ENCODE measurements around the gene ANKRD36C.
"Not testable (repeated sequence)": the region's sequence is repeated elsewhere in the genome, so short reads cannot be mapped to it uniquely, and the experiment has no call there.

Gene ANKRD36C

DNA sequence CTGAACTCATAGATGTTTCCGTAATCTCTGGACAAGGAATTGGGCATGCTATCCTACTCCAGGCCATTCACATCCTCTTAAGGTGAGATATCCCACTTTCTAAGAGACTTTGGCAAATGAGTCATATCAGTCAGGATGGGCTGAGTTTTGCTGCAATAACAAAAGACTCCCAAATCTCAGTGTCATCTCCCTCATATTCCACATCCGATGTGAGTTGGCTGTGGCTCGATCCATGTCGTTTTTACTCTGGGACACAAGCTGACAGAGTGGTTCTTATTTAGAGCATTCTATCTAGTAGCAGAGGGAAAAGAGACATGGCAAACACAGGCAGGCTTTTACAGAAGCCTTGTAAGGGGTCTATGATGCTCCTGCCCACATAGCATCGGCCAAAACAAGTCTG, 14.6 kb upstream of the ANKRD36C start:
- no CpG with 5 or more reads among the region's 5 CpGs for WGBS (ENCODE audit: extremely low coverage, insufficient coverage, insufficient read length)
- not testable (repeated sequence) for H3K4ac ChIP-seq (ENCODE audit: low read depth, low read length); H3K27ac ChIP-seq (ENCODE audit: low read depth, low read length); H2BK12ac ChIP-seq (ENCODE audit: low read length); H3K79me2 ChIP-seq (ENCODE audit: control insufficient read depth, insufficient read depth, low read length, poor library complexity); H2BK5ac ChIP-seq (ENCODE audit: low read depth, low read length, poor library complexity); H3K4me3 ChIP-seq (ENCODE audit: low read depth, low read length); H3K4me2 ChIP-seq (ENCODE audit: low read length); H3K9me3 ChIP-seq (ENCODE audit: insufficient read depth, low read depth, low read length); H3K23ac ChIP-seq (ENCODE audit: low read length); DNase-seq; H3K18ac ChIP-seq (ENCODE audit: low read length); H4K8ac ChIP-seq (ENCODE audit: low read depth, low read length); H4K12ac ChIP-seq (ENCODE audit: low read depth, low read length); H3K14ac ChIP-seq (ENCODE audit: low read length); H3K9ac ChIP-seq (ENCODE audit: low read length); H2AFZ ChIP-seq (ENCODE audit: insufficient read depth, low read length, poor library complexity); H3K27me3 ChIP-seq (ENCODE audit: insufficient read depth, low read length); H3K4me1 ChIP-seq (ENCODE audit: control insufficient read depth in 1 of 2, insufficient read depth in 2 of 2, low read length in 2 of 2); H2BK120ac ChIP-seq (ENCODE audit: insufficient read depth, low read length, poor library complexity); H4K91ac ChIP-seq (ENCODE audit: low read depth, low read length); H3K79me1 ChIP-seq (ENCODE audit: low read length); H2AK5ac ChIP-seq (ENCODE audit: low read length); H3K36me3 ChIP-seq (ENCODE audit: control insufficient read depth in 1 of 2, insufficient read depth in 2 of 2, low read length in 2 of 2)

DNA sequence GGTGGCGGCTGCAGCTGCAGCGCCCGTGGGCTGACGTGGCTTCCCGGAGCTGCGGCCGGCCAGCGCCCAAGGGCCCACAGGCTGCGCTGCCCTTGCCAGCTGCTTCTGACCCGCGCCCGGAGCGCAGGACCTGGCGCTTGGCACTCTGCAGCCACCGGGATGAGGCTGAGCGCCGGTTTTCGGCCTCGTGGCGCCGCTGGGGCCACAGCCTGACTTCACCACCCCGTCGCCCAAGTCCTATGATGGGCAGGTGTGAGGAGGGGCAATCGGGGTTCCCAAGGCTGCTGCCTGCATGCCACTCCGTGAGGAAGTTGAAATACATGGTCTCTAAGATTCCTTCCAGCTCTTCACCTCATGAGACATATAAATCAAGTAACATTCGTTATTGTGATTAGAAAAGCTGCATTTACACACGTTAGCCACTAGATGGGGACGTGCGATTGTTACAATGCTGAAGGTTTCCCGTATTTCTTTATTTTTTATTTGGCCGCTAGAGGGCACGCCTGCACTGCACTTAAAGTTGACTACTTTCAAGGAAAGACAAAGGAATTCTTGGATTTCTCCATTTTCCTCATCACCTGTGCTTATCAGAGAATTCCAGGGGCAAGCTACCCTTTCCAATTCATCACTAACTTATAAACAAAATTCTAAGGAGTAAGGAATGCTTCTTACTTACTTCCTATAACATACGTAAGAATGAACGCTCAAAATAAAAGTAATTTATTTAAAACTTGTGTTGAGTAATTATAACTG, 1.1 kb upstream of the ANKRD36C start:
- H3K4ac ChIP-seq (ENCODE audit: low read depth, low read length); H3K4me1 ChIP-seq (ENCODE audit: control insufficient read depth in 1 of 2, insufficient read depth in 2 of 2, low read length in 2 of 2); H2BK120ac ChIP-seq (ENCODE audit: insufficient read depth, low read length, poor library complexity); H2BK12ac ChIP-seq (ENCODE audit: low read length); H2AK5ac ChIP-seq (ENCODE audit: low read length); H4K12ac ChIP-seq (ENCODE audit: low read depth, low read length); H3K18ac ChIP-seq (ENCODE audit: low read length); H3K79me2 ChIP-seq (ENCODE audit: control insufficient read depth, insufficient read depth, low read length, poor library complexity); H3K23ac ChIP-seq (ENCODE audit: low read length); H3K9me3 ChIP-seq (ENCODE audit: insufficient read depth, low read depth, low read length); H3K79me1 ChIP-seq (ENCODE audit: low read length); H3K27me3 ChIP-seq (ENCODE audit: insufficient read depth, low read length); H3K36me3 ChIP-seq (ENCODE audit: control insufficient read depth in 1 of 2, insufficient read depth in 2 of 2, low read length in 2 of 2): not testable (repeated sequence)
- Histone ChIP-seq H4K8ac (ENCODE audit: low read depth, low read length) (peak overlapping the region; percentile 79), H4K91ac (ENCODE audit: low read depth, low read length) (peak overlapping the region; percentile 19), H2BK5ac (ENCODE audit: low read depth, low read length, poor library complexity) (peak overlapping the region; percentile 33), H2AFZ (ENCODE audit: insufficient read depth, low read length, poor library complexity) (peak overlapping the region; percentile 43), H3K4me3 (ENCODE audit: low read depth, low read length) (peak overlapping the region; percentile 68), H3K27ac (ENCODE audit: low read depth, low read length) (peak overlapping the region; percentile 33), H3K4me2 (ENCODE audit: low read length) (peak overlapping the region; percentile 100), H3K9ac (ENCODE audit: low read length) (peak overlapping the region; percentile 61), H3K14ac (ENCODE audit: low read length) (peak overlapping the region; percentile 24)
- no CpG with 5 or more reads among the region's 34 CpGs for WGBS (ENCODE audit: extremely low coverage, insufficient coverage, insufficient read length)
- peak in 1 of 2 donors; percentile 61 for DNase-seq

DNA sequence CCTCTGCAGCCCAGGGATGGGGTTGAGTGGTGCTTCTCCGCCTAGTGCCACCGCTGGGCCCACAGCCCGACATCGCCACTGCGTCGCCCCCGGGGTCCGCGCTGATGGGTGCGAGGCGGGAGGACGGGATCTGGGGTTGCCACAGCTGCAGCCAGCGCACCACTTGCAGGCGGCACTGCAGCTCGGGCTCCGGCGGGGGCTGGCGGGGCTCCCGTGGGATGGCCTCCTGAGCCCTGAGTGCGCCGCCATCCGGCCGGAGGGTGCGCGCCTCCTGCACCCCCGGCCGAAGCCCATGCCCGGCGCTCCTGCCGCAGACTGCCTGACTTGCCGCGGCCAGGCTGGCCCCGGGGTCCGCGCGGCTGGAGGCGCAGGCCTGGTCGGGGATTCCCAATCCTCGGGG, 478 bp upstream of the ANKRD36C start:
- not testable (repeated sequence) for H2AK5ac ChIP-seq (ENCODE audit: low read length); H3K4me1 ChIP-seq (ENCODE audit: control insufficient read depth in 1 of 2, insufficient read depth in 2 of 2, low read length in 2 of 2); H3K79me2 ChIP-seq (ENCODE audit: control insufficient read depth, insufficient read depth, low read length, poor library complexity); H3K79me1 ChIP-seq (ENCODE audit: low read length); H3K18ac ChIP-seq (ENCODE audit: low read length); H2BK12ac ChIP-seq (ENCODE audit: low read length); H2BK5ac ChIP-seq (ENCODE audit: low read depth, low read length, poor library complexity); H3K27me3 ChIP-seq (ENCODE audit: insufficient read depth, low read length); H4K12ac ChIP-seq (ENCODE audit: low read depth, low read length); H3K4ac ChIP-seq (ENCODE audit: low read depth, low read length); H2BK120ac ChIP-seq (ENCODE audit: insufficient read depth, low read length, poor library complexity); H3K9me3 ChIP-seq (ENCODE audit: insufficient read depth, low read depth, low read length); H3K36me3 ChIP-seq (ENCODE audit: control insufficient read depth in 1 of 2, insufficient read depth in 2 of 2, low read length in 2 of 2); H3K23ac ChIP-seq (ENCODE audit: low read length); H3K9ac ChIP-seq (ENCODE audit: low read length); DNase-seq
- WGBS (ENCODE audit: extremely low coverage, insufficient coverage, insufficient read length): no CpG with 5 or more reads among the region's 39 CpGs
- peak overlapping the region; percentile 24 for H3K14ac ChIP-seq (ENCODE audit: low read length)
- peak overlapping the region; percentile 100 for H3K4me2 ChIP-seq (ENCODE audit: low read length)
- H3K27ac ChIP-seq (ENCODE audit: low read depth, low read length): peak overlapping the region; percentile 33
- peak overlapping the region; percentile 68 for H3K4me3 ChIP-seq (ENCODE audit: low read depth, low read length)
- peak overlapping the region; percentile 43 for H2AFZ ChIP-seq (ENCODE audit: insufficient read depth, low read length, poor library complexity)
- peak overlapping the region; percentile 79 for H4K8ac ChIP-seq (ENCODE audit: low read depth, low read length)
- peak overlapping the region; percentile 47 for H4K91ac ChIP-seq (ENCODE audit: low read depth, low read length)

DNA sequence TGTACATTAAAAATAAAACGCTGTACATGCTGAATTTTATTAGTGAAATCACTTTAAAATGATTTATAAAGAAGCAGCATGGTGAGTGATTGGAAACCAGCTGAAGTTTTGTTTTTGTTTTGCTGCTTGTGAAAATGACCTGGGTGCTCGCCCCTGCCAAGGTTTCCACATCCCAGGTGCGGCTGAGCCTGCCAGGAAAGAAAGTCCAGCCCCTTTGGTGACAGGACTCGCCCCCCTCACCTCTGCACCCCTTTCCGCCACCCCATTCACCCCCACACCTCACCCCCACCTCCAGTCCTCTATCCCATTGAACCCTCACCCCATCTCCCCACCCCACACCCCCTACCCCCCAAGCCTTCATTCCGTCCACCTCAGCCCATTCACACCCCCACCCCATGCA, 740 bp downstream of the ANKRD36C start:
- not testable (repeated sequence) for H4K91ac ChIP-seq (ENCODE audit: low read depth, low read length); H2AK5ac ChIP-seq (ENCODE audit: low read length); H3K79me2 ChIP-seq (ENCODE audit: control insufficient read depth, insufficient read depth, low read length, poor library complexity); H3K23ac ChIP-seq (ENCODE audit: low read length); H3K18ac ChIP-seq (ENCODE audit: low read length); H2AFZ ChIP-seq (ENCODE audit: insufficient read depth, low read length, poor library complexity); H3K4me2 ChIP-seq (ENCODE audit: low read length); DNase-seq; H2BK120ac ChIP-seq (ENCODE audit: insufficient read depth, low read length, poor library complexity); H3K27ac ChIP-seq (ENCODE audit: low read depth, low read length); H4K8ac ChIP-seq (ENCODE audit: low read depth, low read length); H2BK12ac ChIP-seq (ENCODE audit: low read length); H3K9ac ChIP-seq (ENCODE audit: low read length); H3K14ac ChIP-seq (ENCODE audit: low read length); H3K9me3 ChIP-seq (ENCODE audit: insufficient read depth, low read depth, low read length); H3K79me1 ChIP-seq (ENCODE audit: low read length); H2BK5ac ChIP-seq (ENCODE audit: low read depth, low read length, poor library complexity); H3K36me3 ChIP-seq (ENCODE audit: control insufficient read depth in 1 of 2, insufficient read depth in 2 of 2, low read length in 2 of 2); H4K12ac ChIP-seq (ENCODE audit: low read depth, low read length); H3K27me3 ChIP-seq (ENCODE audit: insufficient read depth, low read length); H3K4me3 ChIP-seq (ENCODE audit: low read depth, low read length); H3K4ac ChIP-seq (ENCODE audit: low read depth, low read length); H3K4me1 ChIP-seq (ENCODE audit: control insufficient read depth in 1 of 2, insufficient read depth in 2 of 2, low read length in 2 of 2)
- no CpG with 5 or more reads among the region's 6 CpGs for WGBS (ENCODE audit: extremely low coverage, insufficient coverage, insufficient read length)

Measured in trophoblast cell (in vitro differentiated cells and primary cell).